ENCODE measurements around the gene ST6GAL1. TPM values are rescaled to one million over a fixed set of nuclear protein-coding genes. Genes with fewer than 3 reads are reported as not detected.

The ST6GAL1 gene
- total RNA-seq, 1 donor from 2014 or later, result 59.9 TPM

- Histone ChIP-seq H3K36me3 (peaks cover 17 to 27% of the 10 kb centered on the region in 2 donors), H3K4me1 (peaks cover 7 to 17% of the 10 kb centered on the region in 2 donors), H3K9me3 (no peaks in the 10 kb centered on the region), H3K4me3 (no peak overlapping the region), H3K27me3 (no peaks in the 10 kb centered on the region), H3K27ac (peak overlapping the region; percentile 73 to 82)
- TF ChIP-seq CTCF (IDR thresholded peaks at IDR 0.05), result no peak
- intact Hi-C loops (cut with DNase I), result no loop called here
- DNase-seq (ENCODE audit: low spot score in 2 of 2), result no peak
These were observed 112.6 kb downstream of the ST6GAL1 start for GRCh38 chr3:187042874-187043458.

GRCh38 chr3:187044206-187044605 is 113.9 kb downstream of the ST6GAL1 start:
- Histone ChIP-seq H3K4me3 (no peak overlapping the region), H3K4me1 (peaks cover 7 to 17% of the 10 kb centered on the region in 2 donors), H3K9me3 (no peaks in the 10 kb centered on the region), H3K27me3 (no peaks in the 10 kb centered on the region), H3K36me3 (peaks cover 15 to 19% of the 10 kb centered on the region in 2 donors), H3K27ac (peak overlapping the region; percentile 73 to 82)
- DNase-seq (ENCODE audit: low spot score in 2 of 2), result no peak
- intact Hi-C loops (cut with DNase I), result no loop called here
- TF ChIP-seq CTCF (IDR thresholded peaks at IDR 0.05), result no peak

DNA sequence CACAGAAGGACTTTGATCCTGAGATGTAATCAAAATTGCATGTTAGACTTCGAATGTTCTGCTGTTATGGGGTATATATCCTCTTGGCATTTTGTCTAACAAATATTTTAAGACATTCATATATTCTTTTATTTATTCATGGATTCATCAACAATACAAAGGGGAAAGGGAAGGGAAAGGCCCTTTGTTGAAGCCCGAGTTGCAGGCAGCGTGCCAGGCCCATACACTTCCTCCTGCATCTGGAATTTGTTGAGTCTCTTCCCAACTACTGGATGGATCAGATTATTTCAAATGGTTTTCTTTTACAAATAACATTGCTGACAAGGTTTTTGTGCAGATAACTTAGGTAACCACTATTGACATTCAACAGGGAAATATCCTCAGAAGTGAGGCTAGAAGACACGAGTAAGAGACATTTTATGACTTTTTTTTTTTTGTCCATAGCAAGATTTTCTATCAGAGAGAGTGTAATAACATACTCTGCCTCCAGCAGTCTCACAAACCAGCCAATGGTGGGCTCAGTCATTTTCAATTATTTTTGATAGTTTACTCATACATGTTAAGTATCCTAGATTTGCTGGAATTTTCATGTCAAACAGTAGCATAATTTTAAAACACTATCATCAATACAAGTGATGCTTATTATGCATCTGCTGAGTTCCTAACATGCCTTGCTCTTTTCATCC is 114.7 kb downstream of the ST6GAL1 start:
- H3K27me3 ChIP-seq, result no peaks in the 10 kb centered on the region
- no peaks in the 10 kb centered on the region for H3K9me3 ChIP-seq
- peaks cover 8 to 11% of the 10 kb centered on the region in 2 donors for H3K36me3 ChIP-seq
- intact Hi-C loops (cut with DNase I), result no loop called here
- no peak for DNase-seq (ENCODE audit: low spot score in 2 of 2)
- H3K4me1 ChIP-seq, result peaks cover 7 to 17% of the 10 kb centered on the region in 2 donors
- H3K4me3 ChIP-seq, result no peak overlapping the region
- TF ChIP-seq CTCF (IDR thresholded peaks at IDR 0.05), result no peak
- peak overlapping the region; percentile 73 to 82 for H3K27ac ChIP-seq

DNA sequence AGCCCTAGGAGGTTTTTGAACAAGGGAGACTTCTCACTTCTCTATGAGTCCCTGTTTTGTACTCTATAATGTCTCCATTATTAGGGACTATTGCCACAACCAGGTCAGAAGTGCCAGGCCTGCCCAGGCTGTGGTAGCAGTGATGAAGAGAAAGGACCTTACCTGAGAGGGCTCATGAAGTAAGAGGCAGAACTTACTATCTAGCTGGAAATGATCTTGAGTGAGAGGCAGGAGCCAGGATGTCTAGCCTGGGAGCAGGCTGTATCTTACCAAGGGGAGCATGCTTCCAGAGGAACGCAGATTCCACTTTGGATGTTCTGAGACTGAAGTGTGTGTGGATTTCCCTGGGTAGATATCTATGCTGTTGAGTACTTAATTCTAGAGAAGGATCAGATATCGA is 115.7 kb downstream of the ST6GAL1 start:
- Histone ChIP-seq H3K36me3 (peaks cover 8 to 14% of the 10 kb centered on the region in 2 donors), H3K27ac (peak overlapping the region; percentile 20 to 82), H3K4me1 (peaks cover 7 to 17% of the 10 kb centered on the region in 2 donors), H3K4me3 (no peak overlapping the region), H3K27me3 (no peaks in the 10 kb centered on the region), H3K9me3 (no peaks in the 10 kb centered on the region)
- intact Hi-C loops (cut with DNase I), result no loop called here
- DNase-seq (ENCODE audit: low spot score in 2 of 2), result no peak
- no peak for TF ChIP-seq CTCF (IDR thresholded peaks at IDR 0.05)

DNA sequence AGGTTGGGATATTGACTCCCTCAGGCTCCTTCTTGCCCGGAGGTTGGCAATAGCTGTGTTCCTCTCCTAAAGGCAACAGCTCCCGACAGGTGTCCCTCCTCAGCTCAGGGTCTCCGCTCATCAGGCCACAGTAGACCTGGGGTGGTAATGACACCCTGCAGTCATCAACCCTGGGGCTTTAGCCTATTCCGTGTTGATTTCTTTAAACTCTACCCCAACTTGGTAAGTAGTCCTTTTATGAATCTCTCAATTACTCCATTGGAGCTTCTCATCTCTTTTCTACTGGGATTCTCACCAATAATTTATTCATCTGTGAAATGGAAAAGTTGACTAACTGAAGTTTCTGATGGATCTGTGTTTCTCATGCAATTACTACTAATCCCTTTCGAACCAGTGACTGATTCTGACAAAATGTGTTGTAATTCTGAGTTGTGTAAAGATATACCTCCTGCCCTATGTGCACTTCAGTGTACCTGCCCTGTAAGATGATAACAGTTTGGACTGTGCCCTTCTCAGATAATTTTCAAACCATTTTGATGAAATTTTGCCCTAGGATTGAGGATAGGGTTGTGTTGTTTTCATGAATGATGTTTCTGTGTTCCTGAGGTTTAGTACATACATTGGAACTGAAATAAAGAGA is 119.3 kb downstream of the ST6GAL1 start:
- H3K9me3 ChIP-seq, result peaks cover 0 to 11% of the 10 kb centered on the region in 2 donors
- H3K4me1 ChIP-seq, result peaks cover under 1 to 4% of the 10 kb centered on the region in 2 donors
- no peak for DNase-seq (ENCODE audit: low spot score in 2 of 2)
- H3K27ac ChIP-seq, result no peak overlapping the region
- peaks cover 12 to 37% of the 10 kb centered on the region in 2 donors for H3K36me3 ChIP-seq
- intact Hi-C loops (cut with DNase I), result no loop called here
- no peak for TF ChIP-seq CTCF (IDR thresholded peaks at IDR 0.05)
- no peak overlapping the region for H3K4me3 ChIP-seq
- H3K27me3 ChIP-seq, result no peaks in the 10 kb centered on the region
